ENCODE measurements around the gene MYO1G.
"Not testable (repeated sequence)": the region's sequence is repeated elsewhere in the genome, so short reads cannot be mapped to it uniquely, and the experiment has no call there.

Gene MYO1G

DNA sequence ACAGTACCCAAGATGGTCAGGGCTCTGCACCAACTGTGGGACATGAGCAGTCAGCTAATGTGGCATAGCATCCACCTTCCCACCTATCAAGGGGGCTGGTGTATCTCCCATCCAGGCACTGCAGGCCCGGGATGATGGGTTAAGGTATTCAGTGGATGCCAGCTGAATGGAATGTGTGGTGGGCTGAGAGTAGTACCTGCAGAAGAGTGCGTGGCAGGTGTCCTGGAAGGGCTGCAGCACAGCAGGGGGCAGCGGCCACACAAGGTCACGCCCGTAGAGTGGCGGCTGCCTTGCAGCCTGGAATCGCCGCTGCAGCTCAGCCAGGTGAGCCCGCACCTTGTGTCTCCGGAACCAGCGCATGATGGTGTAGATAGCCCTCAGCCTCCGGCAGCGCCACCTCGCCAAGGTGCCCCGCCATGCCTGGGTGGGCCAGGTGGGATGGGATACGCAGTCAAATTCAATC is 13.3 kb downstream of the MYO1G start:
- DNase-seq: no peak

DNA sequence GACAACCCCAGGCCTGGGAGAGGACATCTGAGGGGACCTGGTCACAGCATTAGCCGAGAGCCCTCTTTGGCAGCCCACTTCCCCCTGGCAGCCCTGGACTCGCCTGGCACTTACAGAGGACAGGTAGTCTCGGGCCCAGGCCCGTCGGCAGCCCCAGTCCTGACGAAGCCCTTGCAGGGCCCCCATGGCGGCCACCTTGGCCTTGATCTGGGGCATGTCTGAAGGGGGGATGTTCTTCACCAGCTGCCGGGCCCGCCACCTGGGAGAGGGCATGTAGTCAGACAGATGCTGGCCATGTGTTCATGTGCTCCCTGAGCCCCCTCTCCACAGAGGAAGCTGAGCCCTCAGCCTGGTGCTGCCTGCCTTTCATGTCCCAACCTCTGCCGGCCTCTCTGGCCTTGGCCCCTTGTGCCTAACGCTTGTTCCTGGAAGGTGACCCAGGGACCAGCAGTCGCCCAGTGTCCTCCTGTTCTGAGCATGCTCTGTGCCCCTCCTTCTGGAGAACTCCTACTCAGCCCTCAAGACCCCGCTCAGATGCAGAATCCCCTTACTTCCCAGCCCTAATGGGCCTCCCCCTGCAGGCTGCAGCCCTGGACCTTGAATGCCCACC is 13.9 kb downstream of the MYO1G start:
- DNase-seq: no peak

DNA sequence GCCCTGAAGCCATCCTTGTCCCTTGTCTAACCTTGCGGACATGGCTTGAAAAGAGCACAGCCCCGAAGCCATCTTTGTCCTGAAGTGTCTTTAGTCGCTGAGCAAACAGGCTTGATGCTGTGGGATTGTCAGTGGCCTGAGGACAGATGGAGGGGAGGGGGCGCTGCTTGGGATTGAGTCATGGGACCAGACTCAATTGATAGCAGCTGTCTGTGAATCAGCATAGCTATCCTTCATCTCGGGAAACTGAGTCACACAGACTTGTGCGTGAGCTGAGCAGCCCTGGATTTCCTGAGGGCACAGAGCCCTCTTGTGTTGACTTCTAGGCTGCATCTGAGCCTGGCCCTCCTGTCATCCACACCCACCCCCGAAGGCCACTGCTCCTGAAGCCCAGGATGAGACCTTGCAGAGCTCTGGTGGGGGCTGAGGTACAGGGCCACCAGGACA is 14.4 kb downstream of the MYO1G start:
- no peak for DNase-seq

DNA sequence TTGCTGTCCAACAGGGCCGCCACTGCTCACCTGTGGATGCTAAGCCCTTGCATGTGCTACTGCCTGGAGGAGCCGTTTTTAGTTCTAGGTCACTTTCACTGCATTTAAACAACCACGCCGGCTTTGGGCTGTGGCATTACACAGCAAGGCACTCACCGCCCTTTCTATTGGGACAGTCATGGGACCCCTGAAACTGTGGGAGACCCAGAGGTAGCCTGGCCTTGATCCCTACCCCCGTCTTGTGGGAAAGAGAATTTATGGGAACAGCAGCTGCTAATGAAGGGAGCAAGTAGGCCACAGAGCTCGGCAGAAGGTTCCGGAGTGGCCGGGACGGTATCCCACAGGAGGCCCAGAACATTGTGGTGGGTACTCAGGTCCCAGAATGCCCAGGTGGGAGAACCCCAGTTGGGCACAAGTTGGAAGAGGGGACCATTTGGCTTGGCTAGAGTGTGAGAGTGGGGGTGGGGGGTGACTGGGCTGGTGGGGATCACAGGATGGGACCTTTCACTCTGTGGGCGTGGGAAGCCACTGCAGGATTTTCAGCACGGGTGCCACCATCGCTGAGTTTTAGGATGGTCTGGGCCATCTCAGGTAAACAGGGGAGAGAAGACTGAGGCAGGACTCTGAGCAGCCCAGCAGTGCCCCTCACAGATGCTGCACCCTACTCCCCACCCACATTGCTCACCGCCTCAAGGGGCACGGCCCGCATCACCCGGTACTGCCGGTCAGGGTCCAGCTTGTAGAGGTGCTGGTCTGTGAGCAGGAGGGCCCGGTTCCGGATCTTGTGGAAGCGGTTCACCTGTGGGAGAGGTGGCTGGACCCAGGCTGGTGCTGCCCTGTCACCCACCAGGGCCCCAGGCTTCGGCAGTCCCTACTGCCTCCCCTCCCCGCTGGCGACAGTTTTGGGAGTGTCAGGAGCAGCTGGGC is 15.2 kb downstream of the MYO1G start:
- DNase-seq: no peak

DNA sequence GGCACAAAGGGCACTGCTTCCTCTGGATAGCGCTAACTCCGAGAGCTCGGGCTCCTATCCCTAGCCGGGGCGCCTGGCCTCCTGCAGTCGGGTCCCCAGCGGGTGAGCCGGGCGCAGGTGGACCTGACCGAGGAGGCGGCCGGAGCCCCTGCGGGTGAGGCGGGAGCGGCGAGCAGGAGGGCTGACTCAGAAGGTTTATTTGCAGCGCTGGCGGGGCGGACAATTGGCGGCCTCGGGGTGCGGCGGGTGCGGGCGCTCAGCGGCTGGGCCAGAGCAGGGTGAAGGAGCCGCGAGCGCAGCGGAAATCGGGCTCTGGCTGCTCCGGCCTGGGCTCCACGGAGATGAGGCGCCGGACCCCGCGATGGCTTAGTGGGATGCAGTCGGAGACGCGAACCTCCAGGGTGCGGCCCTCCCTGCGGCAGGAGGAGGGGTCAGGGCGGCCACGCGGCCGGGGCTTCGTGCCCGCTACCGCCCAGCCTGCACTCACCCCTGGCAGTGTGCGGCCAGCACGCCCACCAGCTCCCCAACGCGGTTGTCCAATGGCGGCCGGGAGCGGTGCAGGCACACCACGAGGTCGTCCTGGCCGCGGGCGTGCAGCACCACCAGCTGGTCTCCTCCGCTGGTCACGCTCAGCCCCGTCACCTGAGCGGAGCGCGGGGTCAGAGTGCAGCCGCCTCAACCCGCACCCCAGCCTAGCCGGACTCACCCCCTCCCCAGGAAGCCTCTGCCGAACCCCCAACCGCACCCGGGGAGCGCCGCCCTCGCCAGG is 16.1 kb downstream of the MYO1G start:
- no peak for DNase-seq

DNA sequence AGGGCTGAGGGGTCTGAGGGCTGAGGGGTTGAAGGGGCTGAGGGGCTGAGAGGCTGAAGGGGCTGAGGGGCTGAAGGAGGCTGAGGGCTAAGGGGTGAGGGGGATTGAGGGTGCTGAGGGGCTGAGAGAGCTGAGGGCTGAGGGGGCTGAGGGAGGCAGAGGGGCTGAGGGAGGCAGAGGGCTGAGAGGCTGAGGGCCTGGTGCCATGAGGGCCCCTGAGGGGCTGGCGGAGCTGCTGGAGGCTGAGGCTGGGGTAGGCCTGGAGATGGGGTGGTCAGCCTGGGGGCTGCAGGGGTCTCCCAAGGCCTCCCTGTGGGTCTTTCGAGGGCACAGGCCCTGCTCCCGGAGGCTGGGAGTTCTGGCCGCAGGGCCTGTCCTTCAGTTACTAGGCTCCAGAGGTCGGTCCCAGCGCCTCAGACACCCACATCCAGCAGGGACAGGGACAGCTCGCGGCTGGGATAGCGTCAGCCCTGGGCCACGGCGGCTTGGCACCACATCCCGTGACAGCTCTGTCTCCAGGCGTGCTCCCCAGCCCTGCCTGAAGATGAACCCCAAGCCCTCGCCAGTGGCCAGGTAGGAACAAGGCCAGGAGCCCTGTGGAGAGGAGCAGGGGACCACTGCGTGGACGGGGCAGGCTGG is 16.9 kb downstream of the MYO1G start:
- no peak for DNase-seq

DNA sequence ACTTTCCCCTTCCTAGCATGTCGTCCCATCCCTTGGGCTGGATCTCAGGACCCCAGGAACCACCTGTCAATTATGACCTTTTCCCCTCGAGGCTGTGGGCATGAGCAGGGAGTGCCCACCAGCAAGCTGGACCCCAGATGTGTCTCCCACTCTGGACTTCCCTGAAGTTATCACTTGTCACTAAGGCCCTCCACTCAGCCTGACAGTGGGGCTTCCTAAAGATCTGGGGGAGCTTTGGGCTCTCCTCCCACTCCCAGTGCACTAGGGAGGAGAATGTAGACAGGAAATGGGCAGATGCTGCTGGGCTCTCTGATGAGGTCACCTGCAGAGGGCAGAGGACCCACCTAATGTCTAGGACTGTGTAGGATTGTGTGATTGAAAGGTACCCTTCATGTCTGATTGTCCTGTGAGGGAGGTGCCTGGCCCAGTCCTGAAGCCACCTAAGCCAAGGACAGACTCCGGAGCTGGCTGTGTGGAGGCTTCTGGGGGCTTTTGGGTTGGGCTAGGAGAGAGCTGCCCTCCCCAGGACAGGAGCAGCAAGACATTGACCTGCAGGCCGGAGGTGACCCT is 18.7 kb downstream of the MYO1G start:
- DNase-seq: no peak

DNA sequence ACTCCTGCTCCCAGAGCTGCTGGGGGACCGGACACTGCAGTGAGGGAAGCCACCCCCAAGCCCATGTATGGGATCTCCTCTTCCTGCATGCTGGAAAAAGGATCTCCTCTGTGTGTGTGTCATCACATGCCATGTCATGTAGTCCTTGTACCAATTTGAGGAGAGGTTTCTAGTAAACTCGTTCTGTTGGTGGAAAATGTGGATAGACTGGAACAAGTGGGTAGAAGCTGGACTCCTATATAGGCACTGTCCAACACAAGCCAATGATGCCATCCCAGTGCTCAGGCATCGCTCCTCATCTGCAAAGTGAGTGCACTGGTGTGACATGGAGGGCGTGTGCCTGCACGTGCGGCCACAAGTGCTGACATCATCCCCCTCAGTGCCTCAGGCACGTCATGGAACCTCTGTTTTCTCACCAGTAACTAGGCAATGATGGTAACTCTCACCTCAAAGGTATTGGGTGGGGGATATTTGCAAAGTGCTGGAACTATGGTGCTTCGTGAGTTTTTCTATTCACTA is 19.3 kb downstream of the MYO1G start:
- no peak for DNase-seq

DNA sequence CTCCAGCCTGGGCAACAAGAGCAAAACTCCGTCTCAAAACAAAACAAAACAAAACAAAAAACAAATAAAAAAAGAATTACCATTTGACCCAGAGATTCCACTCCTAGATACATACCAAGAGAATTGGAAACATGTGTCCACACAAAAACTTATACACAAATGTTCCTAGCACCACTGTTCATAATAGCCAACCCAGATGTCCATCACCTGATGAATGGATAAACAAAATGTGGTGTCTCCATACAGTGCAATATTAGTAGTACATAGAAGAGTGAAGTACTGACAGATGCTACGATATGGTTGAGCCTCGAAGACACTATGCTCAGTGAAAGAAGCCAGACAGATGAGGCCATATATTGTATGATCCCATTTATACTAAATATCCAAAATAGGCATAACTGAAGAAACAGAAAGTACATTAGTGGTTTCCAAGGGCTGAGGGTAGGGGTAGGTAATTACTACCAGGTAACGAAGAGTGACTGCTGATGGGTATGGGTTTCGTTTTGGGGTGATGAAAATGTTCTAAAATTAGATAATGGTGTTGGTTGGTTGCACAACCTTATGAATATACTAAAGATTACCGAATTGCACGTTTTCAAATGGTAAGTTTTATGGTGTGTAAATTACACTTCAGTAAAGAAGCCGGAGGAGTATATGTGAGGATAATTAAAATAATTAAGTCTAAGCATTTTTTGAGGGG is 20.0 kb downstream of the MYO1G start:
- no peak for DNase-seq

DNA sequence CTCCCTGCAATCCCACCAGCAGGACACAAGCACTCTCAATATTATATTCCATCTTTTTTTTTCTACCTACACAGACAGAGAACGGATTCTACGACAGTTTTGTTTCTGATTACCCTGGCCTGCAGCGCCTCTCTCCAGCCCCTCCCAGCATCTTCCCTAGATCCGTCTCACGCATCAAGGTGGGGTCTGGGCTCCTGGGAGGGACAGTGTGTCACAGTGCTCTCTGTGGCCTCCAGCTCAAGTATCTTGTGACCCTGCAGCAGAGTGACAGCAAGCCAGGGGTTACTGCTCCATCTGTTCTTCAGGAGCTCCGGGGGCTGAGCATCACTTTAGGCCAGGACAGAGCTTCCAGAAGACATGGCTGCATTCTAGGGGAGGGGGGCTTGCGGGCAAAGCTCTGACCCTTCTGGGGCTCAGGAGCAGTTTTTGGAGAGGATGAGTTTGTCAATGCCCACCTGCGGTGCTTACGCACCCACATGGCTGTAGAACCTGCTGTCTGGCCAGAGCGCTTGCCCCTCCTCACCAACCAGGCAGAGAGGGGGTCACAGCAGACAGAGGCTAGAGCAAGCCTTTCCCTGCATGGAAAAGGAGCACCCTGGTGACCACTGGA is 22.6 kb downstream of the MYO1G start:
- DNase-seq: no peak

DNA sequence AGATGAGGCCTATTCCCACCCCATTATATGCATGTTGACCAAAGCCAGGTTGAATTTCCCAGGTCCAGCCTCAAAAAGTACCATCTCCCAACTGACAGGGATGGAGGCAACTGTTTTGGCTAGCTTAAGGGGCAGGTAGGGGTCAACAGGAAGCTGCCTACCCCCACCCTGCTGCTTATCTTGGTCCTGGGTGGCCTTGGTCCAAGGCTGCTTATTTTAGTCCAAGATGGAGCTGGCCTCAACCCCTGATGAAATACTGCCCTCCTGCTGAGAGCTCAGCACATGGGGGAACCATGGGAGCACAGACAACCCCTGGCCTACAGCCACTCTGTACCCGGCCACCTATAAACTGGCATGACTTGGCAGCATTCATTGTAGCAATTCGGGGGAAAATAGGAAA is 23.1 kb downstream of the MYO1G start:
- no peak for DNase-seq

DNA sequence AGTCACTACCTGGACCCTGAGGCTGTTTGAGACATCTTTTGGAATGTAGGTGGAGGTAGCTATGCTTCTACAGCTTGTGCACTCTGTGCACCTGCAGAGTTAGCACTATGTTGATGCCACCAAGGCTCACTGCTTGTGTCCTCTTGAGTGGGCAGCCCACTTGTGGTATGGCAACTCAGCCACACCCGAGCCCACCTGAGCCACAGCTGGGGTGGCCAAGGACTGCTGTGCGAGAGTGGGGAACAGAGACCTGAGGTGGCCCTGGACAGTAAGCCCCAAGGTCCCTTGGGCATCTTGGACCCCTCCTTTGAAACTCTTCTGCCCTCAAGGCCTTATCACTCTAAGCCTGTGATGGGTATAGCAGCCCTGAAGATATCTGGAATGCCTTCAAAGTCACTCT is 25.7 kb downstream of the MYO1G start:
- DNase-seq: no peak

DNA sequence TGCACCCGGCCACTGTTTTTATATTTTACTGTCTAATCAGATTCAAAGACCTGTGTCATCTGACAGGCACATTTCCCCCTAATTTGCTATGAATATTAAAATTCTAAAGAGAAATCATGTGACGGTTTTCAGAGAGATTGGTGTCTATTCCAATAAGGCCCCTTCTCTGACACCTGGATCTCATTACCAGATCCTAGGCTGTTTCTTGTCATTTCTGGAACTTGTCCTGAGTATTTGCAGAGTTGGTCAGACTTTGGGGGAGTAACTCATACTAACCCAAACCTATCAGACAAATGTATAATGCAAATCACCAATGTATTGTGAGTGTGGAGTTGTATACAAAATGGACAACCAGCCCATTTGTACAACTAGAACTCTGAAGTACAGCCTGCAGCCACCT is 29.5 kb downstream of the MYO1G start:
- DNase-seq: no peak

DNA sequence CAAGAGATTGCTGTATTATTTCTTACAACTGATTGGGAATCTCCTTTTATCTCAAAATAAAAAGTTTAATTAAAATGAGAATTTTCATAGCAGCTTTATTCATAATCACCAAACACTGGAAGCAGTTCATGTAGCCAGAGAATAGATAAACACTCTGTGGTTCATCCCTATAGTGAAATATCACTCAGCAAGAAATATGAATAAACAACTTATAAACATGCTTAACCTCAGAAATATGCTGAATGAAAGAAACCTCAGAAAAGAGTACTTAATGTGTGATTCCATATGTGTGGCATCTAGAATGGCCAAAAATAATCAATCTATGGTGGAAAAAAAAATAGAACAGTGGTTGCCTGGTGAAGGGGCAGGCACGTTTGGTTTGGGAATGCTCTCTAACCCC is 33.3 kb downstream of the MYO1G start:
- no peak for DNase-seq

DNA sequence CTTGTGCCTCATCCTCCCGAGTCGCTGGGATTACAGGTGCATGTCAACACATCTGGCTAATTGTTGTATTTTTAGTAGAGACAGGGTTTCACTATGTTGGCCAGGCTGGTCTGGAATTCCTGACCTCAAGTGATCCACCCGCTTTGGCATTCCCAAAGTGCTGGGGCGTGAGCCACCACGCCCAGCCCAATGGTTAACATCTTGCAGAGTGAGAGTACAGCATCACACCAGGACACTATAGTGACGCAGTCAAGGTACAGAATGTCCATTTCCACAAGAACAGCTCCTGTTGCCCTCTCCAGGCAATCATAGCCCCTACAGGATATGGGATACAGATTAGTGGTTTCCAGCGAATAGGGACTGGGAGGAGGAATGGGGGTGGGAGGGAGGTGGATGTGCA is 34.0 kb downstream of the MYO1G start:
- no peak for DNase-seq

DNA sequence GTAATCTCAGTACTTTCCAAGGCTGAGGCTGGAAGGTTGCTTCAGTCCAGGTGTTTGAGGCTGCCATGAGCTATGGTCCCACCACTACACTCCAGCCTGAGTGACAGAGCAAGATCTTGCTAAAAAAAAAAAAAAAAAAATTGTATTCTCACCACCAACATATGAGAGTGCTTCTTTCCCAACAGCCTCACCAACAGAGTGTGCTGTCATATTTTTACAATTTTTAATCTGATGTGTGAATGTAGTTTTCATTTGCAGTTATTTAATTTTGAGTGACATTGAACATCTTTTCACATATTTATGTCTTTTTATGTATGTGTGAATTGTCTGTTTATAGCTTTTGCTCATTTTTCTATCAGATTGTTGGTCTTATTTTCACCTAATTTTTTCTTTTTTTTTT is 35.2 kb downstream of the MYO1G start:
- DNase-seq: no peak

DNA sequence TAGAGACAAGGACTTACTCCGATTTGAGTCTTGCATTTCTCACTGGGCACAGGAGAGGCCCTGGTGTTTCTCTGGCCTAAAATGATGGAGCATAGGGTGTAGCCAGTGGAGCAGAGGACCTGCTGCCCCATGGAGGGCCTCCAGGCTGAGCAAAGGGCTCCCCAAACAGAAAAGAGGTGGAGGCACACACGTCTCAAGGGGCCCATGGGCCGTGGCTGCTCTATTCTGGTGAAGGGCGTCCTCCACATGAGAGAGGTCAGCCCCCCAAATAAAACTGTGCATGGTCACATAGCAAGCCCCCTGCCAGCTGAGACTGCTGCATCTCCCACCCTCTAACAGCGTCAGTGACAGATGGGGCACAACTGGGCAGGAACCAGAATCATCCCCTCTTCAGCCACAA is 41.4 kb downstream of the MYO1G start:
- no peak for DNase-seq

DNA sequence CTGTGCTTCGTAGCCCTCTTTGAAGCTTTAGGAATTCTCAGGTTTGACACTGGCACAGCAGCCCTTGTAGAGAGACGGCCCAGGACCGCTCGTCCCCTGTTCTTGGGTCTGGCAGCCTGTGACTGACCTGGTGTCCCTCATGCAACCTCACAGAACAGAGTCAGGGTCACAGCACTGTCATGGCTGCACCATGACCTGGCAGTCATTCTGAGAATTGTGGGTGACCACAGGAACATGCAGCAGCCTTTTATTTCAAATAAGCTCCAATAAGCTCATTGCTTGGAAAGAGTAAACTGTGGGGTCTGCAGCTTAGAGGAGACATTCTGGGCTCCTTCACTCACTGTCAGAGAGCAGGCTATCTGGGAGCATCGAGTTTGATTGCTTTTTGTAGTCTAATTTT is 42.5 kb downstream of the MYO1G start:
- no peak for DNase-seq

DNA sequence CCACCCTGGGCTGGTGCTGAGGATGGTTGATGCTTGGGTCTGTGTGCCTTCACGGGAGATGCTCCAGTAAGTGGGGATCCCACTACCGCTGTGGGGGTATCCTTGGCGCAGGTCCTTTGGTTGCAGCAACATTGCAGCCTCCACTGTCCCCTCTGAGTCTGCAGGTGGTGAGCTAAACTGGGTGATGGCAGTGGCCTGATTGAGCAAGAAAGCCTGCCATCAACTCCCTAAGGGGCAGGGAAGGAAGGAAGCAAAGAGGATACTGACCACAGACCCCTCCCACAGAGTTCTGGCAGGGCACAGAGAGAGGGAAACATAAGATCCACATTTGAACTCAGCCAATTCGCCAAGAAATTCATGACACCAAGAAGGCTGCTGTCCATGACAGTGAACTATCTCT is 43.2 kb downstream of the MYO1G start:
- DNase-seq: no peak

DNA sequence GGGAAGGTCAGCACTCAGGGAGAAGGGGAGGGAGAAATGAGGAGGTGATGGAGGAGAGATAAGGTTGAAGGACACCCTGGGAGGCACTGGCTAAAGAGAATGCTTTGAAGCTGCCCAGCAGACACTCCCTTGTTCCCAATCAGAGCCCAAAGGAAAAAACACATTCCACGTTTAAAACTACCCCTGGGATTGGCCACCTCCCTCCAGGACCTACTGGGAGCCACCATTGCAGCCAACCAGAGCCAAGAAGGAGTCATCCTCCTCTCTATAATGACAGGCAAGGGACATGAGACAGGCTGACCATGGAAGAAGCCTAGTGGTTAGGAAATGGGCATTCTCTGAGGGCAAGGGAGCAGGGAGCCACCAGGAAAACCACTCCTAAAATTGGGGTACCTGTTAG is 43.8 kb downstream of the MYO1G start:
- DNase-seq: no peak

DNA sequence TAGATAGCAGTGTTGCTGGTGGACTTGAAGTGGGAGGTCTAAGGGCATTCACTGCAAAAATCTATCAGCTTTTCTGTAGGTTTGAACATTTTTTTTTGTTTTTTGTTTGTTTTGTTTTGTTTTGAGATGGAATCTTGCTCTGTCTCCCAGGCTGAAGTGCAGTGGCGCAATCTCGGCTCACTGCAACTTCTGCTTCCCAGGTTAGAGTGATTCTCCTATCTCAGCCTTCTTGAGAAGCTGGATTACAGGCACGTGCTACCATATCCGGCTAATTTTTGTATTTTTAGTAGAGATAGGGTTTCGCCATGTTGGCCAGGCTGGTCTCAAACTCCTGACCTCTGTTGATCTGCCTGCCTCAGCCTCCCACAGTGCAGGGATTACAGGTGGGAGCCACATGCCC is 44.3 kb downstream of the MYO1G start:
- DNase-seq: not testable (repeated sequence)
